Dermis blood vessel endothelial cell (primary cell): Measurements from ENCODE around the gene BBS9. TPM values are rescaled to one million over a fixed set of nuclear protein-coding genes. Genes with fewer than 3 reads are reported as not detected.
"Not testable (repeated sequence)": the region's sequence is repeated elsewhere in the genome, so short reads cannot be mapped to it uniquely, and the experiment has no call there.

ENCODE experiments used
- DNase-seq: peaks from one replicate; pipeline ENCODE4 v3.0.0; 2010
- total RNA-seq: library from RNA; depleted of rRNA; stranded (reverse); fragments of >200 nt; gene quantifications from 2 replicates; pipeline ENCODE4 v1.2.3, GENCODE V29; 2014

Gene BBS9
- total RNA-seq, 1 donor from 2014 or later = 13.1 TPM

GRCh38 chr7:33503736-33504135, 374.4 kb downstream of the BBS9 start:
- DNase-seq = no peak

- DNase-seq = no peak
Observed at GRCh38 chr7:33504266-33504665, 374.9 kb downstream of the BBS9 start.

GRCh38 chr7:33509206-33509605, 379.8 kb downstream of the BBS9 start:
- no peak for DNase-seq

GRCh38 chr7:33511778-33512177, 382.4 kb downstream of the BBS9 start:
- DNase-seq = peak; percentile 41

- no peak for DNase-seq
Observed at GRCh38 chr7:33516568-33516967, 387.2 kb downstream of the BBS9 start.

- no peak for DNase-seq
Observed at GRCh38 chr7:33517191-33517590, 387.8 kb downstream of the BBS9 start.

- DNase-seq = not testable (repeated sequence)
Observed at GRCh38 chr7:33527008-33527407, 397.6 kb downstream of the BBS9 start.

GRCh38 chr7:33527613-33528012, 398.2 kb downstream of the BBS9 start:
- DNase-seq = not testable (repeated sequence)

- no peak for DNase-seq
Observed at GRCh38 chr7:33529070-33529469, 399.7 kb downstream of the BBS9 start.

- no peak for DNase-seq
Observed at GRCh38 chr7:33530664-33531063, 401.3 kb downstream of the BBS9 start.

GRCh38 chr7:33531888-33532287, 402.5 kb downstream of the BBS9 start:
- DNase-seq = no peak

- DNase-seq = no peak
Observed at GRCh38 chr7:33534833-33535232, 405.5 kb downstream of the BBS9 start.

- no peak for DNase-seq
Observed at GRCh38 chr7:33535989-33536388, 406.6 kb downstream of the BBS9 start.

- no peak for DNase-seq
Observed at GRCh38 chr7:33536398-33537103, 407.2 kb downstream of the BBS9 start.

GRCh38 chr7:33537104-33537477, 407.7 kb downstream of the BBS9 start:
- no peak for DNase-seq

- DNase-seq = peak; percentile 1
Observed at GRCh38 chr7:33539198-33539597, 409.8 kb downstream of the BBS9 start.

GRCh38 chr7:33539659-33540400, 410.5 kb downstream of the BBS9 start:
- no peak for DNase-seq

- peak; percentile 35 for DNase-seq
Observed at GRCh38 chr7:33547880-33548279, 418.5 kb downstream of the BBS9 start.

- no peak for DNase-seq
Observed at GRCh38 chr7:33550363-33550762, 421.0 kb downstream of the BBS9 start.

GRCh38 chr7:33550979-33551378, 421.6 kb downstream of the BBS9 start:
- DNase-seq = no peak

GRCh38 chr7:33554046-33554445, 424.7 kb downstream of the BBS9 start:
- no peak for DNase-seq

- peak; percentile 46 for DNase-seq
Observed at GRCh38 chr7:33554576-33554975, 425.2 kb downstream of the BBS9 start.

GRCh38 chr7:33556472-33556871, 427.1 kb downstream of the BBS9 start:
- DNase-seq = no peak
